HG02973 (cell line): Measurements from ENCODE around the gene ABCA6.

Experiments used
- ATAC-seq: cut with Tn5 transposase; IDR thresholded peaks from one replicate; pipeline ENCODE4 v1.9.1; 2021; ENCODE audit warnings: moderate library complexity; ENCODE audit not compliant: unreplicated experiment

The ABCA6 gene

GRCh38 chr17:69142175-69142802 is 594 bp upstream of the ABCA6 start:
- ATAC-seq = no peak

- ATAC-seq = no peak
Measured at GRCh38 chr17:69134112-69134511, 7.6 kb downstream of the ABCA6 start.

GRCh38 chr17:69130627-69131296 is 10.9 kb downstream of the ABCA6 start:
- no peak for ATAC-seq

GRCh38 chr17:69123626-69124025 is 18.1 kb downstream of the ABCA6 start:
- ATAC-seq = no peak

DNA sequence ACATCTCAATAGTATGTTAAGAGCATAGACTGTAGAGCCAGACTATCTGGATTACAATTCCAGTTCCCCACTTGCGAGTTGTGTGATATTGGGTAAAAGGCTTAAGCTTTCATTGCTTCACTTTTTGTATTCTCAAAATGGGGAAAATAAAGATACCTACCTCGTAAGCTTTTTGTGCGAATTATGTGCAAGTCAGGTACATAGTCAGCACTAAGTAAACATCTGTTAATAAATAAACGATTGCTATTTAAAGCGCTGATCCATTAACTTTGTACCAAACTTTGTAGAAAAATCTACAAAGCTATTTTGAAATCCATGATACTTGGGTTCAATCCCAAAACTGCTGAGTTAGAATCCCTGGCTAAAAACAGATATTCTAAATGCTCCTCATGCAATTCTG is 19.6 kb downstream of the ABCA6 start:
- ATAC-seq = no peak

DNA sequence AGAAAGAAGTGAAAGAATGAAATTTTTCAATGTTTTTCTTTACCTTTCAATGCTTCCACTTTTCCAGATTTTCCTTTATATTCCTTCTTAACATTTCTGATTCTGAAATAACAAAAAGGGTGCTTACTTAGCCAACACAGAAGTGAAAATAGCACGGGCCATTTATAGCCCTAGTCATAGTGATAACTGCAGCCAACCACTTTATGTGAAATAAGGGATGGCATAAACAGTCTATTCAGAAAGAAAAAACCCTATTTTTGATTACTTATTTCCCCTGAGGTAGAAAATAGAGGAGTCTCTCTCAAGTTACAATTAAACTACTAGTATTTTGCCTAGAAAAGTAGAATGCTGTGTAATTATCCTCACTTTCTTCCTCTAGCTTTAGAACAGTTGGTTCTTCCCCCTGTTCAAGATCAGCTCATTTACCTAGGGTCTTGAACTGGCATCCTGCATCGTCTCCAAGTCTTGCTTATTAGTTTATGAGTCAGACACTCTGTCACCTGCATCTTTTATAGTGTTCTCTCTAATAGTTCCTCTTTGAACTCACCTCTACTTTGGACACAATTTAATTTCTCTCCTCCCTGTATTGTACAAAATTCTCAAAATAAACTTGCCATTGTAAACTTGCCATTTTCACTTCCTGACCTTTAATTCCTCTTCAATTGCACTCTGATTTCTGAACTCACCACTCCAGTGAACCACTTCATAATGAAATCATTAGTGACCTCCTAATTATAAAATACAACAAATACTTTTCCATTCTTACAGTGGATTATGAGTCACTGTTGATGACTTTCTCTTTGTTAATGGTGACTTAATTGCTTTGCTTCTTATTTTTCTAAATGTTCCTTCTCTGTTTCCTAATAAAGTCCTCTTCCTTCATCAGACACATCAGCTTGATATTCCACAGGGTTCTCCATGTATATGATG is 23.6 kb downstream of the ABCA6 start:
- ATAC-seq = peak; percentile 37

DNA sequence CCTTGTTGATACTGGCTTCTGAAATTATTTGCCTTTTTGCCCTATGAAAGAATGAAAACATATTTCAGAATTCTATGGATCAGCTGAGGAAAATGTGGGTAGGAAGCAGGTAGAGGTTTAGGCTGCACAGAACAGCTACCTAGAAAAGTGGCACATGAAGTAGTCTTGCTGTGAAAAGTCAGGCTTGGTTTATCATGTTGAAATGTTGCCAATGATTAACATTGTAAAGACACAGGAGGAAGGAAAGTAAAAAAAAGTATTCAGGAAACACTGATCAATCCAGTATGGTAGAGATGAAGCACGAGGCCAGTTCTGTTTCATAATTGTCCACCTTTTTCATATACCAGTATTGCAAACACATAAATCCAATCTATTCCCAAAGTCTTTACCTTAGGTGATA is 29.9 kb downstream of the ABCA6 start:
- no peak for ATAC-seq

DNA sequence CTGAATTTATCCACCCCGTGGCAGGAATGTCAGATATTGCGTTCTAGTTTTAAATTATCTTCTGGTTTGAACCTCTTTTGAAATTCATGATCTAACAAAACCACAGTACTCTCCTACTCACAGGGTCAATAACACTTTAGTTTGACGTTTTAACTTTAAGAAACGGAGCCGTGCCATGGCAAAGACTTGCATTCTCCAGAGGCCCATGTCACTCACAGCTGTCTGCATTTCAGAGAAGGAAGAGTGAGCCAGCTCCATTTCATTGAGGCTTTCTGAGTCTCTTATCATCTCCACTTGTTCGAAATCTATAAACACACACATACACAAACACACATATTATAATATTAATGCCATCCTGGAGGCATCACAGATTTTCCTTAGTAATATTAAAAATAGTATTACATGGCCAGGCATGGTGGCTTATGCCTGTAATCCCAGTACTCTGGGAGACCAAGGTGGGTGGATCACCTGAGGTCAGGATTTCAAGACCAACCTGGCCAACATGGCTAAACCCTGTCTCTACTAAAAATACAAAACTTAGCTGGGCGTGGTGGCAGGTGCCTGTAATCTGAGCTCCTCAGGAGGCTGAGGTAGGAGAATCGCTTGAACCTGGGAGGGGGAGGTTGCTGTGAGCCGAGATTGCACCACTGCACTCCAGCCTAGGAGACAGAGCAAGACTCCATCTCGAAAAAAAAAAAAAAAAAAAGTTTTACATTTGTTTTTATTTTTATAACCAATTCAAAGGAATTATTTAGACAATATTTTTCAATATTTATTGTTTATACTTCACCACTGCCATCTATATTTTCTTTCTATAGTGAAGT is 35.6 kb downstream of the ABCA6 start:
- ATAC-seq = no peak

GRCh38 chr17:69103557-69104233 is 38.0 kb downstream of the ABCA6 start:
- no peak for ATAC-seq

DNA sequence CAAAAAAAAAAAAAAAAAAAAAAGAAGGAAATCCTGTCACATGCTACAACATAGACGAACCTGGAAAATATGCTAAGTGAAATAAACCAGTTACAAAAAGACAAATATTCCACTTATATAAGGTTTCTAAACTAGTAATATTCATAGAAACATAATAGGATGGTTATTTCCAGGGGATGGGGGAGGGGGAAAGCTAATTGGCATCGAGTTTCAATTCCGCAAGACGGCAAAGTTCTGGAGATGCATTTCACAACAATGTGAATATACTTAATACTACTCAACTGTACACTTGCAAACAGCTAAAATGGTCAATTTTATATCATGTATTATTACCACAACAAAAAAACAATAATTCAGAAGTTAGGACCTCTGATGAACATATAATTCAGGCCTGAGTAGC is 43.1 kb downstream of the ABCA6 start:
- no peak for ATAC-seq

DNA sequence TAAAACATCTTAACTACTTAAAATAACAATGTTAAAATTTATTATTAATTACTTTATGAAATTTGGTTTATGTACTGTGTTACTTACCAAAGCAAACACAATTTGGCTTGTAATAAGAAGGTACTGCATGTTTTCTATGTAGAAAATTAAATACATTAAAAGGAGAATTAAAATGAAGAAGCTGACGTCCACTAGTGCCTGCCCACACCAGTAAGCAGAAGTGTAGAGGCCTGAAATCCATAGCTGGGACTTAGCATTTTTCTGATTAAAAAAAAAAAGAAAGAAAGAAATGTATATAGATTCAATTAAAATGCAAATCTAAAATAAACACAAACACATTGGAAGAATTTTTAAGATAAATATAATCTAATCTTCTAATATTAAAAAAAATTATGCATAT is 45.2 kb downstream of the ABCA6 start:
- no peak for ATAC-seq

DNA sequence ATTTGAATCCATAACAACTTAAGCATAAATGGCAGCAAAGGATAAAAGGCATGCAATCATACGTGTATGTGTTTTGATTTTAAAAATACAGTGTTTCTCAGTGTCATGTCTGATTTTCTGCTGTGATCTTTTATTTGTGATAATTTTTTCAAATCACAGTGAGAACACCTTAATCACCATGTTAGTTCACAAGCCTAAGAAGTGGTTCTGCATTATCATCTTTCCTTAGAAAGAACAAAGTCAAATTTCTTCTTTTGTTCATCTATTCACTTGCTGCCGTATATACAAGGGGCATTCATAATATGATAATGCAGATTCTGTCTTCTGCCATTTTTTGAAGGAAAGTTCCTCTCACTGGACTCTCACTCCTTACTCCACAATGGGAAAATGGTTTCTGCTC is 47.7 kb downstream of the ABCA6 start:
- no peak for ATAC-seq

DNA sequence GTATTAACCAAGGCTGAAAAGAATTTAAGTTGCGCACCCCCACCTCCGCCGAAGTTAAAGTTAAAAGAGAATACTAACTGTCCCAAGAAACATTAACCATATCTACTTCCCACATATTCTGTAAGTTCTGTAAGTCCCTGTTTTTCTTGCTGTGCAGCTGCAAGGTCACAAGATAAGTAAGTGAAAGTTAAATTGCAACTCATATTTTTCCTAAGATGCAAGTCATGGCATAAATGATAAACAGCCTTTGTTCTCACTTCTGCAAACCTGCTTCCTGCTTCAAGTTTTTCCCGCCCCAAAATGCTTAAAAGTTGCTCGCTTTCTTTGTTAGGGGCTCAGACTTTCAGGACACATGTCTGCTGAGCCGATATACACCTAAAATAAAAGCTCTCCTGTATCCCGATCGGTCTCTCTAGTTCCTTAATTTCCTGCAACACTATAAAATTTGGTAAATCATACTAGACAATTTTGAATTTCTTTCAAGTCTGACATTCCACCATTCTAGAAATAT is 48.4 kb downstream of the ABCA6 start:
- no peak for ATAC-seq

- no peak for ATAC-seq
Measured at GRCh38 chr17:69090365-69090764, 51.3 kb downstream of the ABCA6 start.

- no peak for ATAC-seq
Measured at GRCh38 chr17:69088643-69089200, 53.0 kb downstream of the ABCA6 start.

DNA sequence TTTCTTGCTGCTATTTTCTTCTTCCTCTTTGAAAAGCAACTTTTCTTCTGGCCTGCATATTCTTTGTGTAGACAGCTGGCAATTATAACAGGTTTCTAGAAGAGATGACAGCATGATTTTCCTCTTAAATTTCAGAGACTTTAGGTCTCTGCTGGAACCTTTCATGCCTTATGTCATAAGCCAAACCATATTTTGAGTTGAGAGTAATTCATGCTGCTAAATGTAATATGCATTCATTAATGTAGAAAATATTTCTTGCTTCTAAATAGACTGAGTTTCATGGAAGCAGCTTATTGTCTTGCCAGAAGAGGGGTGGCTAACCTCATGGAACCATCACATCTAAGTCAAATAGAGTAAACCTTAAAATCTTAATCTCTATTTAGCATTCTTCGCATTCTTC is 55.1 kb downstream of the ABCA6 start:
- ATAC-seq = no peak

GRCh38 chr17:69084911-69085310 is 56.8 kb downstream of the ABCA6 start:
- ATAC-seq = no peak

- no peak for ATAC-seq
Measured at GRCh38 chr17:69082696-69083095, 59.0 kb downstream of the ABCA6 start.

DNA sequence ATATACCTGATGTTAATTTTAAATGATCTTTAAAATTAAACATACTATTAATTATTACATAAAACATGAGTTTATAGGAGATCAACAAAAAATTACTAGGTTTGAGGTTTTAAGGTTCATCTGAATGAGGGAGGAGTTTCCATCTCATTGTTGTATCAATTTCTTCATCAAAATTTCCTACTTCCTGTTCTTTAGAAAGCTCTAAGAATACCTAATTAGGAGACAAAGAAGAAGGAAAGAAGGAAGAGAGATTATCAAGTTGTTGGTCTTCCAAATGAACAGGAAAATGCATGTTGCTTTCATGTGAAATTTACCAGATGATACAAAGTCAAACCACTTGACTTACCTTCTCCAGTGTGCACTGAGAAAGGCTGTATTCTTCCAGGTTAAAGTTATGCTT is 62.8 kb downstream of the ABCA6 start:
- no peak for ATAC-seq

DNA sequence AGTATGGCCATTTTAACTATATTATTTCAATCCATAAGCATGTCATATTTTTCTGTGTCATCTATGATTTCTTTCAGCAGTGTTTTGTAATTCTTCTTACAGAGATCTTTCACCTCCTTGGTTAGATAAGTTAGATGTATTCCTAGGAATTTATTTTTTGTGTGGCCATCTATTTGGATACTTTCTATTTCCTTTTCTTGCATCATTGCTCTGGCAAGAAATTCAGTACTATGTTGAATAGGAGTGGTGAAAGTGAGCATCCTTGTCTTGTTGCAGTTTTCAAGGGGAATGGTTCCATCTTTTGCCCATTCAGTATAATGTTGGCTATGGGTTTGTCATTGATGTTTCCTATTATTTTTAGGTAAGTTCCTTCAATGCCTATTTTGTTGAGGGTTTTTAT is 65.9 kb downstream of the ABCA6 start:
- no peak for ATAC-seq
